Activated B cell treated with CpG ODN at 0.5 μM for 24 hours (primary cell): ENCODE results near the gene CMTR1. TPM values are rescaled to one million over a fixed set of nuclear protein-coding genes. Genes with fewer than 3 reads are reported as not detected.

Experiments
- ATAC-seq: fragments of 200-7000 bp; cut with Tn5 transposase; one replicate; pipeline ENCODE4 v1.10.0; 2021; ENCODE audit warnings: low read depth, mild to moderate bottlenecking, moderate library complexity
- CTCF ChIA-PET: fragments of 350-600 bp; sonication (Branson Sonifier 250); formaldehyde crosslinking; loops from one replicate; lab custom pipeline; 2021; ENCODE audit warnings: antibody characterized with exemption; lab: Charles Lee
- POLR2A ChIA-PET: fragments of 350-600 bp; sonication (Branson Sonifier 250); formaldehyde crosslinking; loops from one replicate; lab custom pipeline; 2021; ENCODE audit warnings: antibody characterized with exemption; lab: Charles Lee
- DNase-seq: peaks from one replicate; pipeline ENCODE4 v3.0.0; 2022
- H3K27ac Mint-ChIP-seq: one replicate; pipeline ENCODE4 v1.8.0; 2020; ENCODE audit warnings: mixed read lengths
- H3K27me3 Mint-ChIP-seq: one replicate; pipeline ENCODE4 v1.8.0; 2021; ENCODE audit warnings: mixed read lengths
- H3K36me3 Mint-ChIP-seq: one replicate; pipeline ENCODE4 v1.8.0; 2021; ENCODE audit warnings: low read depth, mixed read lengths
- H3K4me1 Mint-ChIP-seq: one replicate; pipeline ENCODE4 v1.8.0; 2021; ENCODE audit warnings: mixed read lengths
- H3K4me3 Mint-ChIP-seq: one replicate; pipeline ENCODE4 v1.8.0; 2020; ENCODE audit warnings: mild to moderate bottlenecking, mixed read lengths
- H3K9me3 Mint-ChIP-seq: one replicate; pipeline ENCODE4 v1.8.0; 2020; ENCODE audit warnings: mixed read lengths
- intact Hi-C: fragments of 100-400 bp; cut with micrococcal nuclease; formaldehyde crosslinking; loops from one replicate; pipeline ENCODE4 v1.15.1; 2024
- total RNA-seq: library from RNA; stranded (reverse); gene quantifications from 2 replicates; pipeline ENCODE4 v1.2.3, GENCODE V29; 2022
- TF ChIP-seq, protein P1 (sequence below): fragments of 200-600 bp; IDR thresholded peaks from one replicate; pipeline ENCODE4 v1.8.0; 2022; ENCODE audit warnings: antibody characterized with exemption, mild to moderate bottlenecking

CMTR1 gene
- total RNA-seq, 1 donor from 2014 or later = 65.7 TPM

DNA sequence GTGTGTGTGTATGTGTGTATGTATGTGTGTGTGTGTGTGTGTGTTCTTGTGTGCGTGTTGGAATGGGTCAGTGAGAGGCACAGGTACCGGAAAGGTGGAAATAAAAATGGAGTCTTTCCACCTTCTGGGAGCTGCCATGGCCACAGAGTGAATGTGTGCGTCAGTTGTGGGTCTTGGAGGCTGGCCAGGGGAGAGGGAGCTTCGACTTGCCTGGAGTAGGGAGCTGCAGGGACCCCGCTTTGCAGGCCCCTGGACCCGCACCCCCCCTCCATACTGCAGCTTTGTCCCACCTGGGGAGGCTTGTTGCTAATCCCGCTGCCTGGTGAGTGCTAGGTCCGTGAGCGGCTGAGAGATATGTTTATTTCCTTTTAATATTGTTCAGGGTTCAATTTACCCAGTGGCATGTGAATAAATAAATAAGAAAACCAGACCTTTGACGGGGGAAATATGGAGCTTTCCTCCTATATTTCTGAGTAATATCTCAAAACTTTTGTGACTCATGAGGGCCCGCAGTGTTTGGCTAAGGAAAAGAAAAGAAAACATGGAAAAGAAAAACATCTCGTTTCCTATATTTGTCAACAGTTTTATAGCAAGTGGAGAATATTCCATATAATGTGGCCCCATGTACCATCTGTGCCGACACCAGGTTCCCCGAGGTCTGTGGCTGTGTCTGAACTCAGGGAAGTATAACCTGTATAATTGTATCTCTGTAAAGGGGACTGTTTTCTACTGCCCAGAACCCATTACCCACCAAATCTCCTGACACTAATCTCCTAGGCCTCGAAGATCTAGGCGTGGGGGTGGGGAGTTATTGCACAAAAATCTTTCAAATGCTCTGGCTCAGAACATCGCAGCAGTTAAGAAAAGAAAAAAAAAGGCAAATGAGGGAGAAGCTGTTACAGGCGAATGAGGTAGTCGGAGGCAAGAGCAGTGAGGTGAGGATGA is 91.3 kb downstream of the CMTR1 start:
- Mint-ChIP-seq H3K27me3 (peaks cover 11% of the 10 kb centered on the region), H3K9me3 (no peaks in the 10 kb centered on the region), H3K36me3 (no peaks in the 10 kb centered on the region), H3K27ac (no peak overlapping the region), H3K4me1 (peaks cover 14% of the 10 kb centered on the region), H3K4me3 (no peak overlapping the region)
- TF ChIP-seq, protein P1, sequence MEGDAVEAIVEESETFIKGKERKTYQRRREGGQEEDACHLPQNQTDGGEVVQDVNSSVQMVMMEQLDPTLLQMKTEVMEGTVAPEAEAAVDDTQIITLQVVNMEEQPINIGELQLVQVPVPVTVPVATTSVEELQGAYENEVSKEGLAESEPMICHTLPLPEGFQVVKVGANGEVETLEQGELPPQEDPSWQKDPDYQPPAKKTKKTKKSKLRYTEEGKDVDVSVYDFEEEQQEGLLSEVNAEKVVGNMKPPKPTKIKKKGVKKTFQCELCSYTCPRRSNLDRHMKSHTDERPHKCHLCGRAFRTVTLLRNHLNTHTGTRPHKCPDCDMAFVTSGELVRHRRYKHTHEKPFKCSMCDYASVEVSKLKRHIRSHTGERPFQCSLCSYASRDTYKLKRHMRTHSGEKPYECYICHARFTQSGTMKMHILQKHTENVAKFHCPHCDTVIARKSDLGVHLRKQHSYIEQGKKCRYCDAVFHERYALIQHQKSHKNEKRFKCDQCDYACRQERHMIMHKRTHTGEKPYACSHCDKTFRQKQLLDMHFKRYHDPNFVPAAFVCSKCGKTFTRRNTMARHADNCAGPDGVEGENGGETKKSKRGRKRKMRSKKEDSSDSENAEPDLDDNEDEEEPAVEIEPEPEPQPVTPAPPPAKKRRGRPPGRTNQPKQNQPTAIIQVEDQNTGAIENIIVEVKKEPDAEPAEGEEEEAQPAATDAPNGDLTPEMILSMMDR = no peak
- intact Hi-C loops = no loop called here
- ATAC-seq = no peak
- DNase-seq = no peak
- POLR2A ChIA-PET = no interaction called here
- CTCF ChIA-PET = no interaction called here

DNA sequence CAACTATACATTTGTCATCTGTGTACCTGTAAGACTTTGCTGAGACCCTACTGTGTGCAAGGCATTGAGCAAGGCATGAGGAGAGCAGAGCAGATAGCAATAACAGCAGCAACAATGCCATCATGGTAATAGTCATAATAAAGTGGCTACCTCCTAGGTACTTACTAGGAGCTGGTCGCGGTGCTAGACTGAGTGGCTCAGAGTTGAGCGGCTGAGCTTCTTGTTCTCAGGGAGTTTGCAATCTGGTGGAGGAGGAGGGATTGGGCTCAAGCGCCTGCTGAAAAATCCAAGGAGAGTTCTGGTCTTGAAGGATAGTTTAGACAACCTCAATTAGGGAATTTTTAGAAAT is 91.9 kb downstream of the CMTR1 start:
- no peaks in the 10 kb centered on the region for H3K9me3 Mint-ChIP-seq
- CTCF ChIA-PET = interaction anchor here (0.7 kb wide), 1 partner anchor 11 kb away, joined by 3 read pairs; no protein-coding TSS in a partner anchor
- peaks cover 11% of the 10 kb centered on the region for H3K27me3 Mint-ChIP-seq
- no peak for ATAC-seq
- POLR2A ChIA-PET = interaction anchor here (1.1 kb wide), 1 partner anchor 8 kb away, joined by 3 read pairs; no protein-coding TSS in a partner anchor
- no peaks in the 10 kb centered on the region for H3K36me3 Mint-ChIP-seq
- no peak for DNase-seq
- H3K27ac Mint-ChIP-seq = no peak overlapping the region
- peaks cover 15% of the 10 kb centered on the region for H3K4me1 Mint-ChIP-seq
- intact Hi-C loops = no loop called here
- no peak overlapping the region for H3K4me3 Mint-ChIP-seq
- TF ChIP-seq, protein P1 = no peak

DNA sequence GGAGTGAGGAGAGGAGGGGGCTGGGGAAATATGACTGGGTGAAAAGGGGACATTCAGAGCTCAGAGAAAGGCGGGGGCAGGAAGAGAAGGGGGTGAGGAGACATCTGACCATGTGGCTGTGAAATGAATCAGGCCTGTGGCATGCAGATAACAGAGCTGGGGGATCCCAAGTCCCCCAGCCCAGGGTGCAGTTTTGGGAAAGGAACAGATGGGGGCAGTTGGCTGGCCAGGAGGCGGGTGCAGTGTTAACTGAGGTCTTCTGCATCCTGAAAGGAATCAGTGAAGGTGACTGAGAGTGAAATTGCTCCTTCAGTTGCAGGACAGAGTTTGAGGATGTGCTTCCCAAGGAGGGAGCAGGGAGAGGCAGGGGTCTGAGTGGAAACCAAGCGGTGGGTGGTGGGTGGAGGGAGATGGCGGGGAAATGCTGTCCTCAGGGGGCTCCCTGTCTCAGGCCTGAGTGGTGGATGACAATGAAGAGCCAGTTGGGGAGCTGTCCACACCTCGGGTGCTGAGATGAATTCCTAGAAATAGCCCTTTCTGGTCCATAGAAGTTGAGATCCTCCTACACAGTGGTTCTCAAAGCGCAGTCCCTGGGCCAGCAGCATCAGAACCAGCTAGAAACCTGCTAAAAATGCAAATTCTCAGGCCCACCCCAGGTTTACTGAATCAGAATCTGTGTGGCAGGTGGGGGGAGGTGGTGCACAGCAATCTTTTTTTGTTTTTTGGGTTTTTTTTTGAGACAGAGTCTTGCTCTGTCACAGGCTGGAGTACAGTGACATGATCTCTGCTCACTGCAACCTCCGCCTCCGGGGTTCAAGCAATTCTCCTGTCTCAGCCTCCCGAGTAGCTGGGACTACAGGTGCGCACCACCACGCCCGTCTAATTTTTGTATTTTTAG is 92.7 kb downstream of the CMTR1 start:
- H3K4me1 Mint-ChIP-seq = peaks cover 15% of the 10 kb centered on the region

DNA sequence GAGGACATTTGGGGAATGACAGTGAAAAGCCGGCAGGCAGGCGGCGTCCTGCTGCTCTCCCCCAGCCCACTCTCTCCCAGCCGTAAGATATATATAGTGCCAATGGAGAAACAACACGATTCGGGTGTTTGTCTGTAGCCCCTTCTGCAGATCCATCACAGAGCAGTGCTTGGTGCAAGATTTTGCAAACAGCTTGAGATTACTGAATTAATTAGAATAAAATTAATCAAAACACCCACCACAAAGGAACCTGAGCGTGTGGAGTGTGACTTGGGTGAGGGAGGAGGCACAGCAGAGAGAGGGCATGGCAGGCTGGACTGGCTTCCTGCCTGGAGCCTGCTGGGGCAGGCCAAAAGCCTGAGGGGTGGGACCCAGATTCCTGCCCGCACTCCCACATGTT is 95.5 kb downstream of the CMTR1 start:
- no peak for DNase-seq
- ChIA-PET CTCF (no interaction called here), POLR2A (no interaction called here)
- Mint-ChIP-seq H3K27me3 (peaks cover 26% of the 10 kb centered on the region), H3K4me1 (peaks cover 9% of the 10 kb centered on the region), H3K36me3 (no peaks in the 10 kb centered on the region), H3K9me3 (no peaks in the 10 kb centered on the region), H3K27ac (no peak overlapping the region), H3K4me3 (no peak overlapping the region)
- ATAC-seq = no peak
- intact Hi-C loops = no loop called here
- TF ChIP-seq, protein P1 = no peak

More for the DNA sequence above, 92.7 kb downstream of the CMTR1 start:
- Mint-ChIP-seq H3K27me3 (peaks cover 9% of the 10 kb centered on the region), H3K27ac (no peak overlapping the region), H3K36me3 (no peaks in the 10 kb centered on the region), H3K4me3 (no peak overlapping the region), H3K9me3 (no peaks in the 10 kb centered on the region)
- TF ChIP-seq, protein P1 = no peak
- ATAC-seq (no peak), DNase-seq (no peak)
- POLR2A ChIA-PET = interaction anchor here (1.1 kb wide), 1 partner anchor 9 kb away, joined by 3 read pairs; no protein-coding TSS in a partner anchor
- CTCF ChIA-PET = interaction anchor here (0.7 kb wide), 1 partner anchor 10 kb away, joined by 3 read pairs; no protein-coding TSS in a partner anchor
- intact Hi-C loops = no loop called here
